PC-3 (cell line): ENCODE measurements around the gene DGKD. TPM values are rescaled to one million over a fixed set of nuclear protein-coding genes. Genes with fewer than 3 reads are reported as not detected.

Source experiments
- ATAC-seq: fragments of 200-7000 bp; cut with Tn5 transposase; 2 replicates; pipeline ENCODE4 v1.9.1; 2020; ENCODE audit warnings: mild to moderate bottlenecking, moderate library complexity
- BruUV-seq: library from RNA; stranded (reverse); fragments of 400-500 nt; replicated peaks from 2 replicates; lab custom pipeline; 2021; lab: Mats Ljungman, UMichigan
- CTCF ChIA-PET: fragments of 300-600 bp; sonication (Branson Sonifier 250); formaldehyde crosslinking; loops from one replicate; lab custom pipeline; 2022; ENCODE audit warnings: antibody characterized with exemption; lab: Charles Lee
- POLR2A ChIA-PET: fragments of 300-600 bp; sonication (Branson Sonifier 250); formaldehyde crosslinking; loops from one replicate; lab custom pipeline; 2022; ENCODE audit warnings: antibody characterized with exemption; ENCODE audit not compliant: unreplicated experiment; lab: Charles Lee
- DNase-seq: peaks from one replicate; pipeline ENCODE4 v3.0.0-alpha.2; 2015
- H2AFZ ChIP-seq: fragments of 300-600 bp; sonication (generic); 2 replicates; pipeline ENCODE4 v1.6.0; 2016; ENCODE audit warnings: antibody characterized with exemption, low read length
- H3F3A ChIP-seq: fragments of 300-600 bp; sonication (generic); one replicate; pipeline ENCODE4 v1.6.0; 2017; ENCODE audit warnings: antibody characterized with exemption, low read length, control low read depth, mild to moderate bottlenecking; ENCODE audit not compliant: unreplicated experiment
- H3K27ac ChIP-seq: fragments of 300-600 bp; sonication (generic); 2 replicates; pipeline ENCODE4 v1.5.1; 2016; ENCODE audit warnings: mild to moderate bottlenecking, low read length
- H3K27me3 ChIP-seq: fragments of 300-600 bp; sonication (generic); 2 replicates; pipeline ENCODE4 v1.6.1; 2016; ENCODE audit warnings: low read length, mixed read lengths
- H3K36me3 ChIP-seq: fragments of 300-600 bp; sonication (generic); 2 replicates; pipeline ENCODE4 v1.6.1; 2016; ENCODE audit warnings: low read depth, mixed run types, low read length, mixed read lengths
- H3K4me1 ChIP-seq: fragments of 300-600 bp; sonication (generic); 2 replicates; pipeline ENCODE4 v1.5.1; 2016; ENCODE audit warnings: low read length; ENCODE audit not compliant: insufficient read depth
- H3K4me2 ChIP-seq: fragments of 300-600 bp; sonication (generic); 2 replicates; pipeline ENCODE4 v1.6.0; 2016; ENCODE audit warnings: low read length
- H3K4me3 ChIP-seq: fragments of 300-600 bp; sonication (generic); 2 replicates; pipeline ENCODE4 v1.5.1; 2016; ENCODE audit warnings: mild to moderate bottlenecking, low read length, mixed read lengths
- H3K79me2 ChIP-seq: fragments of 300-600 bp; sonication (generic); 2 replicates; pipeline ENCODE4 v1.6.1; 2017; ENCODE audit warnings: low read length, mixed read lengths
- H3K9ac ChIP-seq: fragments of 300-600 bp; sonication (generic); 2 replicates; pipeline ENCODE4 v1.6.0; 2016; ENCODE audit warnings: mild to moderate bottlenecking, low read length
- H3K9me2 ChIP-seq: fragments of 300-600 bp; sonication (generic); replicated peaks from 2 replicates; pipeline ENCODE4 v1.6.1; 2016; ENCODE audit warnings: mixed run types, low read length, mixed read lengths
- H3K9me3 ChIP-seq: fragments of 300-600 bp; sonication (generic); 2 replicates; pipeline ENCODE4 v1.6.1; 2016; ENCODE audit warnings: low read length, mixed read lengths
- H4K20me1 ChIP-seq: fragments of 300-600 bp; sonication (generic); 2 replicates; pipeline ENCODE4 v1.6.1; 2016; ENCODE audit warnings: low read length, mixed read lengths
- CTCF ChIP-seq: fragments of 300-600 bp; sonication (generic); conservative IDR thresholded peaks from 2 replicates; pipeline ENCODE4 v1.5.1; 2017; ENCODE audit warnings: antibody characterized with exemption, low read depth, mild to moderate bottlenecking, low read length
- EZH2 ChIP-seq: fragments of 300-600 bp; sonication (generic); IDR thresholded peaks from one replicate; pipeline ENCODE4 v1.6.1; 2017; ENCODE audit warnings: antibody characterized with exemption, mild to moderate bottlenecking, low read length; ENCODE audit not compliant: unreplicated experiment
- EZH2phosphoT487 ChIP-seq: fragments of 300-600 bp; sonication (generic); IDR thresholded peaks from 2 replicates; pipeline ENCODE4 v1.6.1; 2018; ENCODE audit warnings: mild to moderate bottlenecking, antibody characterized with exemption, low read length, borderline replicate concordance
- intact Hi-C: fragments of 100-400 bp; cut with micrococcal nuclease; formaldehyde crosslinking; loops from 2 replicates; pipeline ENCODE4 v1.9.0; 2023
- total RNA-seq: library from RNA; depleted of rRNA; stranded (reverse); fragments of >200 nt; gene quantifications from 2 replicates; pipeline ENCODE4 v1.2.3, GENCODE V29; 2014

The DGKD gene
- total RNA-seq, 1 experiment from 2014 or later, result 23.3 TPM

GRCh38 chr2:233362742-233363141 lies 8.4 kb downstream of the DGKD start:
- Histone ChIP-seq H3K9me2 (no peaks in the 10 kb centered on the region), H3K4me3 (no peak overlapping the region), H3K4me2 (no peak overlapping the region), H4K20me1 (no peaks in the 10 kb centered on the region), H3K27me3 (no peaks in the 10 kb centered on the region), H3K36me3 (peaks cover 9% of the 10 kb centered on the region), H3K9me3 (no peaks in the 10 kb centered on the region), H2AFZ (no peak overlapping the region), H3K9ac (no peak overlapping the region), H3F3A (no peaks in the 10 kb centered on the region), H3K79me2 (peaks cover 71% of the 10 kb centered on the region), H3K27ac (no peak overlapping the region), H3K4me1 (no peaks in the 10 kb centered on the region)
- CTCF ChIA-PET, result no interaction called here
- POLR2A ChIA-PET, result no interaction called here
- DNase-seq (no peak), ATAC-seq (no peak)
- intact Hi-C loops, result no loop called here
- BruUV-seq, result no TSS peak
- no peak for TF ChIP-seq EZH2
- no peak for TF ChIP-seq CTCF
- no peak for TF ChIP-seq EZH2phosphoT487

GRCh38 chr2:233363744-233364235 lies 9.5 kb downstream of the DGKD start:
- Histone ChIP-seq H4K20me1 (no peaks in the 10 kb centered on the region), H3K9me2 (no peaks in the 10 kb centered on the region), H3K4me2 (no peak overlapping the region), H3K27me3 (no peaks in the 10 kb centered on the region), H3K9me3 (no peaks in the 10 kb centered on the region), H3K36me3 (peaks cover 6% of the 10 kb centered on the region), H3F3A (no peaks in the 10 kb centered on the region), H3K4me3 (no peak overlapping the region), H3K27ac (no peak overlapping the region), H3K9ac (no peak overlapping the region), H3K79me2 (peaks cover 63% of the 10 kb centered on the region), H3K4me1 (no peaks in the 10 kb centered on the region), H2AFZ (no peak overlapping the region)
- TF ChIP-seq EZH2 (no peak), EZH2phosphoT487 (no peak), CTCF (no peak)
- DNase-seq (no peak), ATAC-seq (no peak)
- CTCF ChIA-PET, result no interaction called here
- POLR2A ChIA-PET, result no interaction called here
- intact Hi-C loops, result no loop called here
- no TSS peak for BruUV-seq

- POLR2A ChIA-PET, result interaction anchor here (0.6 kb wide), 1 partner anchor 55 kb away, joined by 5 read pairs; no protein-coding TSS in a partner anchor
- H3K4me1 ChIP-seq, result no peaks in the 10 kb centered on the region
- H2AFZ ChIP-seq, result no peak overlapping the region
- no peak overlapping the region for H3K4me2 ChIP-seq
- peaks cover 6% of the 10 kb centered on the region for H3K36me3 ChIP-seq
- intact Hi-C loops, result no loop called here
- DNase-seq (no peak), ATAC-seq (no peak)
- no peaks in the 10 kb centered on the region for H4K20me1 ChIP-seq
- H3K9ac ChIP-seq, result no peak overlapping the region
- H3K9me3 ChIP-seq, result no peaks in the 10 kb centered on the region
- no peaks in the 10 kb centered on the region for H3F3A ChIP-seq
- H3K27ac ChIP-seq, result no peak overlapping the region
- H3K9me2 ChIP-seq, result no peaks in the 10 kb centered on the region
- TF ChIP-seq CTCF (no peak), EZH2phosphoT487 (no peak), EZH2 (no peak)
- H3K4me3 ChIP-seq, result no peak overlapping the region
- H3K27me3 ChIP-seq, result no peaks in the 10 kb centered on the region
- peaks cover 56% of the 10 kb centered on the region for H3K79me2 ChIP-seq
- CTCF ChIA-PET, result no interaction called here
- no TSS peak for BruUV-seq
Observed at GRCh38 chr2:233365861-233366520, 11.7 kb downstream of the DGKD start.
